Endothelial cell of umbilical vein (primary cell): ENCODE results near the gene ABCG2. TPM values are rescaled to one million over a fixed set of nuclear protein-coding genes. Genes with fewer than 3 reads are reported as not detected.

Experiments used
- BruUV-seq: library from RNA; stranded (reverse); fragments of 400-500 nt; replicated peaks from 2 replicates; lab custom pipeline; 2021; lab: Mats Ljungman, UMichigan
- CTCF ChIA-PET: fragments of 300-600, 350-600 bp; sonication (Branson Sonifier 250); formaldehyde crosslinking; loops from one replicate; lab custom pipeline; 2021; ENCODE audit warnings: antibody characterized with exemption, inconsistent platforms; lab: Charles Lee
- POLR2A ChIA-PET: fragments of 300-600, 350-600 bp; sonication (Branson Sonifier 250); formaldehyde crosslinking; loops from one replicate; lab custom pipeline; 2021; ENCODE audit warnings: antibody characterized with exemption, inconsistent platforms; lab: Charles Lee
- DNase-seq: peaks from one replicate; pipeline ENCODE4 v3.0.0-alpha.2; 2011; ENCODE audit warnings: low read depth, low spot score
- FAIRE-seq: peaks from 2 replicates; lab custom pipeline; 2011; peaks lifted over from hg19 to GRCh38; lab: Jason Lieb, UNC
- H2AFZ ChIP-seq: 2 replicates; pipeline ENCODE4 v1.6.0; 2012; ENCODE audit warnings: low read depth, low read length, control low read depth, inconsistent platforms
- H3K27ac ChIP-seq: 2 replicates; pipeline ENCODE4 v1.5.1; 2011; ENCODE audit warnings: low read depth, mild to moderate bottlenecking, control low read depth, low read length, moderate library complexity; ENCODE audit not compliant: insufficient read depth
- H3K27me3 ChIP-seq, 2 experiments: 2 replicates each; pipeline versions ENCODE4 v1.6.0 to v1.6.1; 2011; ENCODE audit warnings: low read length in 2 of 2, mixed read lengths in 1 of 2; ENCODE audit not compliant: control insufficient read depth in 2 of 2, insufficient read depth in 2 of 2
- H3K36me3 ChIP-seq, 2 experiments: 2 replicates in 1 of 2; 3 replicates in 1 of 2; pipeline ENCODE4 v1.5.1; 2011; ENCODE audit warnings: low read length in 2 of 2, mild to moderate bottlenecking in 1 of 2, moderate library complexity in 1 of 2; ENCODE audit not compliant: control insufficient read depth in 2 of 2, insufficient read depth in 2 of 2; ENCODE audit errors: extremely low read depth in 1 of 2
- H3K4me1 ChIP-seq: 3 replicates; pipeline ENCODE4 v1.5.1; 2011; ENCODE audit warnings: mild to moderate bottlenecking, low read length; ENCODE audit not compliant: control insufficient read depth, insufficient read depth; ENCODE audit errors: extremely low read depth
- H3K4me2 ChIP-seq: 2 replicates; pipeline ENCODE4 v1.6.1; 2011; ENCODE audit warnings: low read length, control low read depth, mixed read lengths; ENCODE audit not compliant: insufficient read depth
- H3K4me3 ChIP-seq, 3 experiments: fragments of 200-600 bp in 1 of 3; sonication (generic), shearing (Covaris generic) in 1 of 3; replicated peaks in 1 of 3; 2 replicates each; pipeline ENCODE4 v1.5.1; 2011 to 2016; ENCODE audit warnings: control low read depth in 3 of 3, low read length in 3 of 3, mild to moderate bottlenecking in 2 of 3, inconsistent platforms in 1 of 3, low read depth in 1 of 3, moderate library complexity in 1 of 3; ENCODE audit not compliant: insufficient read depth in 1 of 3
- H3K79me2 ChIP-seq: 2 replicates; pipeline ENCODE4 v1.6.0; 2012; ENCODE audit warnings: low read length, inconsistent platforms; ENCODE audit not compliant: control insufficient read depth, insufficient read depth
- H3K9ac ChIP-seq: replicated peaks from 2 replicates; pipeline ENCODE3; 2011; ENCODE audit warnings: low read length, control low read depth; ENCODE audit not compliant: insufficient read depth; ENCODE audit errors: extremely low read depth
- H3K9me1 ChIP-seq: replicated peaks from 3 replicates; pipeline ENCODE4 v1.6.0; 2011; ENCODE audit warnings: mild to moderate bottlenecking, low read length; ENCODE audit not compliant: control insufficient read depth, insufficient read depth; ENCODE audit errors: extremely low read depth
- H3K9me3 ChIP-seq: replicated peaks from 2 replicates; pipeline ENCODE4 v1.5.1; 2012; ENCODE audit warnings: low read length, inconsistent platforms; ENCODE audit not compliant: control insufficient read depth, insufficient read depth
- H4K20me1 ChIP-seq: replicated peaks from 2 replicates; pipeline ENCODE3; 2011; ENCODE audit warnings: mild to moderate bottlenecking, low read length; ENCODE audit not compliant: control insufficient read depth, insufficient read depth; ENCODE audit errors: extremely low read depth
- CTCF ChIP-seq, 2 donors: IDR thresholded peaks; 1 replicate in 1 of 2; 2 replicates in 1 of 2; pipeline ENCODE4 v1.5.1; 2011; ENCODE audit warnings: low read length in 2 of 2, mild to moderate bottlenecking in 2 of 2, moderate library complexity in 2 of 2, control low read depth in 1 of 2, inconsistent platforms in 1 of 2, low read depth in 1 of 2; ENCODE audit not compliant: insufficient read depth in 1 of 2; ENCODE audit errors: extremely low read depth in 1 of 2
- EZH2 ChIP-seq: IDR thresholded peaks from 2 replicates; pipeline ENCODE4 v1.6.1; 2012; ENCODE audit warnings: borderline replicate concordance, low read depth, mild to moderate bottlenecking, moderate library complexity, low read length, inconsistent platforms; ENCODE audit not compliant: severe bottlenecking
- FOS ChIP-seq: IDR thresholded peaks from 2 replicates; pipeline ENCODE4 v1.6.1; 2011; ENCODE audit warnings: mild to moderate bottlenecking, low read length, moderate library complexity, borderline replicate concordance; ENCODE audit not compliant: insufficient read depth
- GATA2 ChIP-seq: IDR thresholded peaks from 2 replicates; pipeline ENCODE4 v1.7.0; 2011; ENCODE audit warnings: low read depth, mild to moderate bottlenecking, moderate library complexity, mixed read lengths, low read length; ENCODE audit not compliant: insufficient read length, insufficient read depth
- JUN ChIP-seq: IDR thresholded peaks from 2 replicates; pipeline ENCODE4 v1.6.1; 2011; ENCODE audit warnings: borderline replicate concordance, low read depth; ENCODE audit not compliant: insufficient read length, insufficient read depth
- MAX ChIP-seq: IDR thresholded peaks from 2 replicates; pipeline ENCODE4 v1.6.1; 2011; ENCODE audit not compliant: insufficient read depth, insufficient read length
- MYC ChIP-seq: IDR thresholded peaks from one replicate; pipeline ENCODE4 v1.6.1; 2011; ENCODE audit warnings: mild to moderate bottlenecking, low read depth, low read length
- POLR2A ChIP-seq: IDR thresholded peaks from 2 replicates; pipeline ENCODE4 v1.6.1; 2012; ENCODE audit warnings: low read depth, mild to moderate bottlenecking, control low read depth, low read length
- POLR2AphosphoS5 ChIP-seq: IDR thresholded peaks from 2 replicates; pipeline ENCODE4 v1.6.1; 2012; ENCODE audit warnings: low read depth, mild to moderate bottlenecking, control low read depth, low read length, moderate library complexity; ENCODE audit not compliant: insufficient read depth
- dilution Hi-C: fragments of 300-500 bp; cut with MboI; formaldehyde crosslinking; loops from one replicate; pipeline ENCODE4 v1.15.0; 2019; ENCODE audit warnings: low sequenced_read_pairs; ENCODE audit not compliant: extremely low pct_ligation_motif_present
- intact Hi-C: fragments of 100-400 bp; cut with micrococcal nuclease; formaldehyde crosslinking; loops from one replicate; pipeline ENCODE4 v1.10.0; 2022
- polyA plus RNA-seq, 4 experiments: library from polyadenylated mRNA; depleted of rRNA in 3 of 4; stranded (reverse) in 3 of 4; unstranded in 1 of 4; fragments of >200 nt; gene quantifications; 2 replicates each; pipeline versions ENCODE4 v1.2.1 to v1.2.3, GENCODE V29; 2011 to 2012; ENCODE audit warnings: missing spikeins in 1 of 4
- total RNA-seq: library from RNA; stranded (reverse); gene quantifications from 2 replicates; pipeline ENCODE4 v1.2.3, GENCODE V29; 2021

Gene ABCG2
- total and polyA plus RNA-seq, 2 donors (not counting 3 experiments of a cell fraction or from before 2014, with no cell fraction given) = 3.4 to 5.0 TPM

DNA sequence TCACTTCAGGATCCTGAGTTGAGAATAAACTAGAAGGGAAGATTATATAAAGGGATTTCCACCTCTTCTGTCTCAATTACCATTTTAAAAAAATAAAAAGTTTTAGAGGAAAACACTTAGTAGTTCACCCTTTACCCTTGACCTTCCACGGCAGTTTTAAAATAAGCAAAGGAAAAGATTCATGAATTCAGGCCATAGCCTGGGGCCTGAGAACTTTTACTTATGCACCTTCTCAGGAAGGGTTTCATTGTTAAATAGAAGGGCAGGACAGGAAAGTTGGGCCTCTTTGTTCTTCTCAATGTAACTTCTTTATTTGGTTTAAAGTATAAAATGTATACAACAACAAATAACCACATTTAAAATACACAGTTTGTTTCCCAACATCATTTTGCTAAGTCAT is 96.1 kb downstream of the ABCG2 start:
- FAIRE-seq (no peak), DNase-seq (peak; percentile 87)
- Histone ChIP-seq H2AFZ (no peak overlapping the region), H3K27me3 (no peaks in the 10 kb centered on the region), H3K79me2 (no peaks in the 10 kb centered on the region), H3K9me3 (no peaks in the 10 kb centered on the region), H3K9ac (no peak overlapping the region), H3K4me2 (no peak overlapping the region), H3K36me3 (peaks cover 2 to 4% of the 10 kb centered on the region in 2 experiments), H3K27ac (no peak overlapping the region), H3K4me3 (no peak overlapping the region), H3K4me1 (peaks cover 6% of the 10 kb centered on the region), H3K9me1 (no peaks in the 10 kb centered on the region), H4K20me1 (no peaks in the 10 kb centered on the region)
- intact Hi-C loops (no loop called here), dilution Hi-C loops (no loop called here)
- ChIA-PET CTCF (interaction anchor here (1.0 to 2.1 kb wide), 2 partner anchors 7 to 150 kb away, joined by 3 to 8 read pairs; no protein-coding TSS in a partner anchor), POLR2A (no interaction called here)
- TF ChIP-seq EZH2 (no peak), MAX (no peak), JUN (no peak), GATA2 (no peak), POLR2AphosphoS5 (no peak), POLR2A (no peak), CTCF (IDR thresholded peaks at IDR 0.05; ENCODE audit: extremely low read depth in 1 of 2, insufficient read depth in 1 of 2, low read depth in 1 of 2, low read length in 2 of 2) (no peak), MYC (no peak), FOS (no peak)
- BruUV-seq = no TSS peak
